Testis (tissue), 3 donors: ENCODE results near the gene CAMK2B. TPM values are rescaled to one million over a fixed set of nuclear protein-coding genes. Genes with fewer than 3 reads are reported as not detected.

Source experiments
- DNase-seq: peaks from one replicate; pipeline ENCODE4 v3.0.0-alpha.2; 2019
- H3K27ac ChIP-seq, 2 donors: fragments of 200-600 bp; sonication (generic); one replicate each; pipeline ENCODE4 v1.5.1; 2019
- H3K27me3 ChIP-seq: fragments of 200-600 bp; sonication (generic); one replicate; pipeline ENCODE4 v1.5.1; 2019
- H3K36me3 ChIP-seq: fragments of 200-600 bp; sonication (generic); one replicate; pipeline ENCODE4 v1.5.1; 2017; ENCODE audit warnings: low read depth; ENCODE audit errors: missing control alignments
- H3K4me1 ChIP-seq: fragments of 200-600 bp; sonication (generic); one replicate; pipeline ENCODE4 v1.5.1; 2019
- H3K4me3 ChIP-seq, 2 donors: fragments of 200-600 bp; sonication (generic); one replicate each; pipeline ENCODE4 v1.5.1; 2017 to 2019
- H3K9me3 ChIP-seq: fragments of 200-600 bp; sonication (generic); one replicate; pipeline ENCODE4 v1.5.1; 2017
- CTCF ChIP-seq, 3 experiments: fragments of 450-650 bp in 2 of 3; fragments of 200-600 bp in 1 of 3; sonication (generic) in 1 of 3; IDR thresholded peaks; one replicate each; pipeline ENCODE4 v1.5.1; 2016 to 2019; ENCODE audit warnings: antibody characterized with exemption in 3 of 3, mild to moderate bottlenecking in 2 of 3, moderate library complexity in 1 of 3
- POLR2A ChIP-seq: fragments of 450-650 bp; IDR thresholded peaks from one replicate; pipeline ENCODE4 v1.6.1; 2017; ENCODE audit warnings: antibody characterized with exemption, mild to moderate bottlenecking, moderate library complexity
- whole genome bisulfite sequencing, 2 donors: methylation state at CpG; one replicate each; pipeline ENCODE4 v1.1.5; 2018; 5-methylcytosine and 5-hydroxymethylcytosine counted together
- intact Hi-C: fragments of 100-400 bp; cut with DNase I; formaldehyde crosslinking; loops from one replicate; pipeline ENCODE4 v1.15.1; 2023; ENCODE audit warnings: low total_unique reads
- polyA plus RNA-seq: library from polyadenylated mRNA; stranded (reverse); fragments of 350-450 nt; fragmentation: Illumina TruSeq; extraction: RNeasy Lipid Tissue Mini Kit (QIAGEN cat#74804); gene quantifications from one replicate; pipeline ENCODE4 v1.2.3, GENCODE V29; 2014; ENCODE audit warnings: low read depth, low replicate concordance; ENCODE audit not compliant: insufficient read depth
- total RNA-seq, 2 donors: library from RNA; depleted of rRNA; stranded (reverse); fragments of >200 nt; gene quantifications; one replicate each; pipeline ENCODE4 v1.2.3, GENCODE V29; 2016

The CAMK2B gene
- total and polyA plus RNA-seq, 3 donors from 2014 or later = 4.0 to 12.5 (median 12.1) TPM

DNA sequence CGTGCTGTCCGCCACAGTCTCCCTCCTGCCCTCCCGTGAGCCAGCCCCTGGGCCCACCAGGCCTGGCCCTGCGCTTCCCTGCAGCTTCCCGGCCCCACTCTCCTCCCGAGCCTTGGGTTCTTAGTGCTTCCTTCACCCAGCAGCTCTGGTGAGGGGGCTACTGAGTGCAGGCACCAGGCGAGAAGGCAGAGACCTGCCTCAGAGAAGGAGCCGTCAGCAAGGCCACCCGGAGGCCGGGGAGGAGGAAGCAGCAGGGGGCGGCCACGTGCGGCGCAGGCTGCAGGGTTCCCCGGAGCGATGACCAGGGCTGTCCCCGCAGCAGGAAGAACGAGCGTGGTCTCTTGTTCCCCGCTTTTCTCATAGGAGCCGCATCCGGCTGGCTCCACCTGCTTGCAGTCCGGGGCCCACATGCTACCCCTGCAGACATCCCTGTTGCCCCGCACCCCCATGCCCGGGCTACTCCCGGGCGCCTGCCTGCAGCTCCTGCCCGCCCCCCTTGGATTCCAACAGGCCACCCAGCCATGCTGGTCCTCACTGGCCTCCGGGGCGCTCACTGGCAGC is 104.1 kb downstream of the CAMK2B start:
- Histone ChIP-seq H3K36me3 (no peaks in the 10 kb centered on the region), H3K27me3 (no peaks in the 10 kb centered on the region), H3K9me3 (no peaks in the 10 kb centered on the region), H3K4me3 (no peak overlapping the region), H3K27ac (no peak overlapping the region), H3K4me1 (no peaks in the 10 kb centered on the region)
- intact Hi-C loops = no loop called here
- TF ChIP-seq CTCF (IDR thresholded peaks at IDR 0.05) (no peak), POLR2A (no peak)
- no peak for DNase-seq
- WGBS, 2 donors = 59 to 66% methylated on average over 20 to 29 of the region's 30 CpGs

DNA sequence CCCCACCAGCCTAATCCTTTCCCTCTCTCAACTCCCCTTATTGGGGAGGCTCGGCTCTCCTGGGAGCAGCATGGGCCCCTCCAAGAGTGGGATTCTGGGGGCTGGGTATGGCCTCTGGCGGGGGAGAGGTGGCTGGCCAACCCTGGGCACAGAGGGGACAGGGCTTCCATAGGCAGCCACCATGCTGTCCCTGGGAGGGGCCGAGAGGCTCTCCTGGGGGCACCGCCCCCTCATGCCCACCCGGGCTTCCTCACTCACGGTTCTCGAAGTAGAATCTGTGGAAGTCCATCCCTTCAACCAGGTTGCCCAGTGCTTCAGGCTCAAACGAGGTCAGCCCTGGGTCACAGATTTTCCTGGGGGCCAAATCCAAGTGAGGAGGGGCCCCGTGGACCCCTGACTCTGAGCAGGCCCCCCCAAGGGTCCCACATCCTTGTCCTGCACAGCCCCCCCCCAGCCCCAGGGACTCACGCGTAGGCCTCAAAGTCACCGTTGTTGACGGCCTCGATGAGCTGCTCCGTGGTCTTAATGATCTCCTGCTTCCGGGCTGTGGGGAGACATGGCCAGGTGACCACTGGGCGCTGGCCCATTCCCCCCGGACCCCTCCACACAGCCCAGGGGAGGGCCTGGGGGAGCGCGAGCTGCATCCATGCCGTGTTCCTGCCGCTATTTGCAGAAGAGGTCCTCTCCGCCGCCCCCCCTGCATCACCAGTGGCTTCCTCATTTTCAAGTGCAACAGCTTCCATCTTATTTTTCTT is 104.9 kb downstream of the CAMK2B start:
- intact Hi-C loops = no loop called here
- Histone ChIP-seq H3K4me3 (no peak overlapping the region), H3K4me1 (no peaks in the 10 kb centered on the region), H3K27ac (no peak overlapping the region), H3K27me3 (no peaks in the 10 kb centered on the region), H3K36me3 (no peaks in the 10 kb centered on the region), H3K9me3 (no peaks in the 10 kb centered on the region)
- TF ChIP-seq CTCF (IDR thresholded peaks at IDR 0.05) (no peak), POLR2A (no peak)
- 91 to 93% methylated on average over 15 to 24 of the region's 24 CpGs for WGBS, 2 donors
- no peak for DNase-seq

DNA sequence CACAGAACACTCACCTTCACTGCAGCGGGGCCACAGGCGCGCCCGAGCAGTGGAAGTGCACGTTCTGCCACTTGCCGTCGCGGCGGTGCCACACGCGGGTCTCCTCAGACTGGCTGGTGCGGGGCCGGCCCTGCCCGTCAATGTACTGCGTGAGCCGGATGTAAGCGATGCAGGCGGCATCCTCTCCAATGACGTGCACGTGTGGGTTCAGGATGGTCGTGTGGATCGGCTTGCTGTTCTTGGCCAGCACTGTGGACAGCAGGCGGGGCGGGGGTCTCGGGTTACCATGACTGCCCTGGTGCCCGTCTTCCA is 105.4 kb downstream of the CAMK2B start:
- intact Hi-C loops = no loop called here
- H3K4me3 ChIP-seq = no peak overlapping the region
- no peaks in the 10 kb centered on the region for H3K27me3 ChIP-seq
- 89% methylated on average over 16 to 26 of the region's 26 CpGs for WGBS, 2 donors
- no peak overlapping the region for H3K27ac ChIP-seq
- no peak for DNase-seq
- H3K36me3 ChIP-seq = no peaks in the 10 kb centered on the region
- H3K9me3 ChIP-seq = no peaks in the 10 kb centered on the region
- H3K4me1 ChIP-seq = no peaks in the 10 kb centered on the region
- TF ChIP-seq CTCF (IDR thresholded peaks at IDR 0.05) (no peak), POLR2A (no peak)

- intact Hi-C loops = no loop called here
- H3K9me3 ChIP-seq = no peaks in the 10 kb centered on the region
- H3K27ac ChIP-seq = no peak overlapping the region
- H3K4me3 ChIP-seq = no peak overlapping the region
- DNase-seq = no peak
- TF ChIP-seq POLR2A (no peak), CTCF (IDR thresholded peaks at IDR 0.05) (no peak)
- 97 to 98% methylated on average over 11 to 17 of the region's 18 CpGs for WGBS, 2 donors
- H3K27me3 ChIP-seq = no peaks in the 10 kb centered on the region
- no peaks in the 10 kb centered on the region for H3K36me3 ChIP-seq
- H3K4me1 ChIP-seq = no peaks in the 10 kb centered on the region
Measured at GRCh38 chr7:44219371-44220045, 105.9 kb downstream of the CAMK2B start.
